ENCODE data around the gene CH25H. TPM values are rescaled to one million over a fixed set of nuclear protein-coding genes. Genes with fewer than 3 reads are reported as not detected.

CH25H gene
- total RNA-seq, 1 donor from 2014 or later = 10.0 TPM

DNA sequence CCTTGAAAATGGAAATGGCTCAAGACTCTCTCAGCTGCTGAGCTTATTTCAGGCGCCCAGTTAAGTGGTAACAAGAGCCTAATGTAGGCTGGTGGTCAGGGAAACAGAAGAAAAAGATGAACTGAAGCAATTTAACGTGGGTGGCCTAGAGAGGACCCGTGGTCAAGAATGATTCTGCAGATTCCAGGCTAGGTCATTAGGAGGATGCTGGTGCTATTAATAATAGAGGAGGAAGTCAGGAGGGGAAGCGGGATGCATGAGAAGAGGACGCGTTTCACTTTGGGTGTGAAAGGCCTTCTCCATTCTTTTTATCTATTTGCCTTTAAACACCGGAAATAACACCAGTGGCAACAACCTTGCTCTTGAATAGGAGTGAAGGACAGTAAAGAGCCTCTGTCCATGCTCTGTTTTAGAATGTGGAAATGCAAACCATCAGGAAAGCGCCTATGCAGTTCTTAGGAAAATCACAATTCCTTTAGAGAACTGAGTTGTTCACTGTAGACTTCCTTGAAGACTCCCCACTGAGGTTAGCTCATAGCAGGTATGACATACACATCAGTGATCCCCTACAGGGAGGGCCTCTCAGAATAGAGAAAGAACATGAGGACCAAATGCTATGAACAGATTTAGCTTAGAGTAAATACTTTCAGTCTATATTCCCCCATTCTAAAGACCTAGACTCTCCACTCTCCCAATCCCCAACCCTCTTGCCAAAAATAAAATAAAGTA, 35.9 kb upstream of the CH25H start:
- Mint-ChIP-seq H3K4me1 (ENCODE audit: unreplicated experiment) (peaks cover 30% of the 10 kb centered on the region), H3K4me3 (ENCODE audit: unreplicated experiment) (no peak overlapping the region), H3K9me3 (ENCODE audit: unreplicated experiment) (no peaks in the 10 kb centered on the region), H3K27ac (ENCODE audit: unreplicated experiment) (no peak overlapping the region), H3K36me3 (ENCODE audit: low read depth, unreplicated experiment) (peaks cover 4% of the 10 kb centered on the region), H3K27me3 (ENCODE audit: unreplicated experiment) (no peaks in the 10 kb centered on the region)
- TF ChIP-seq CTCF (IDR thresholded peaks at IDR 0.05; ENCODE audit: unreplicated experiment) = no peak
- no peak for DNase-seq (ENCODE audit: low spot score)

- Mint-ChIP-seq H3K9me3 (ENCODE audit: unreplicated experiment) (no peaks in the 10 kb centered on the region), H3K4me3 (ENCODE audit: unreplicated experiment) (no peak overlapping the region), H3K36me3 (ENCODE audit: low read depth, unreplicated experiment) (peaks cover 4% of the 10 kb centered on the region), H3K27ac (ENCODE audit: unreplicated experiment) (no peak overlapping the region), H3K27me3 (ENCODE audit: unreplicated experiment) (no peaks in the 10 kb centered on the region), H3K4me1 (ENCODE audit: unreplicated experiment) (peaks cover 33% of the 10 kb centered on the region)
- TF ChIP-seq CTCF (IDR thresholded peaks at IDR 0.05; ENCODE audit: unreplicated experiment) = no peak
- DNase-seq (ENCODE audit: low spot score) = no peak
Measured at GRCh38 chr10:89242345-89242684, 35.2 kb upstream of the CH25H start.

DNA sequence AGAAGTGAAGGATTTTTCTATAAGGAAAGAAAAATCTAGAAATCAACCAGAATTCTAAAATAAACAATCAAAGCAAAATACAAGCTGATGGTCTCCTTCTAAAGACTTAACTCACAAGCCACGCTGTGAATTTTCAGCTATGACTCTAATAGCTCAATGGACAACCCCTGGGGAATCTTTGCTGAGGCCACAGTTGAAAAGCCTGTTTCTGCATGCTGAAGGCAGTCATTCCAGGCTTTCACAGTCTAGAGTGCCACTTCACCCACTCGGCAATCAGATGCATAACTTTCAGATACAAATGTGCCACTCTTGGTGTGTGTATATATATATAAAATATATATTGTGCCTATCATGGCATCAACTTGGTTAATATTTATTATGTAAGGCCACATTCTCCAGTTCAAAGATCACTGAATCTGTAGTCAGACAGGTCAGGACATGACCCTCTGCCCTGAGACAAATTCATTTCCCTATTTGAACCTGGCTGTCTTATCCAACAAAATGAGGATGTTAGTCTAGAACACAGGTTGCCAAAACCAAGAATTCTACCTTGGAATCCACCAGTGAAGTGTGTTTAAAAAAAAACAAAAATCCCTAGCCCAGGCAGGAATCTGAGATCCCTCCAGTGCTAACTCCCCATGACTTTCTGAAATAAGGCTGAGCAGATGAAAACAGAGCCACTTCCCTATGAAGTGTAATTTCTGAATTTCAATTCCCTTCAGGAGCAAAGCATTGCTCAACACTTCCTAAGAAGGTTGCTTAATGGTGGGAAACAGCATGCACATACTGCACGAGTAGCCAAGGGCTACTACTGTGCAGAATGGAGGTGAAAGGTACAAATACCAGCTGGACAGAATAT, 34.6 kb upstream of the CH25H start:
- no peaks in the 10 kb centered on the region for H3K27me3 Mint-ChIP-seq (ENCODE audit: unreplicated experiment)
- no peak overlapping the region for H3K4me3 Mint-ChIP-seq (ENCODE audit: unreplicated experiment)
- TF ChIP-seq CTCF (IDR thresholded peaks at IDR 0.05; ENCODE audit: unreplicated experiment) = no peak
- H3K9me3 Mint-ChIP-seq (ENCODE audit: unreplicated experiment) = no peaks in the 10 kb centered on the region
- H3K36me3 Mint-ChIP-seq (ENCODE audit: low read depth, unreplicated experiment) = peaks cover 4% of the 10 kb centered on the region
- H3K4me1 Mint-ChIP-seq (ENCODE audit: unreplicated experiment) = peaks cover 33% of the 10 kb centered on the region
- no peak overlapping the region for H3K27ac Mint-ChIP-seq (ENCODE audit: unreplicated experiment)
- DNase-seq (ENCODE audit: low spot score) = no peak

DNA sequence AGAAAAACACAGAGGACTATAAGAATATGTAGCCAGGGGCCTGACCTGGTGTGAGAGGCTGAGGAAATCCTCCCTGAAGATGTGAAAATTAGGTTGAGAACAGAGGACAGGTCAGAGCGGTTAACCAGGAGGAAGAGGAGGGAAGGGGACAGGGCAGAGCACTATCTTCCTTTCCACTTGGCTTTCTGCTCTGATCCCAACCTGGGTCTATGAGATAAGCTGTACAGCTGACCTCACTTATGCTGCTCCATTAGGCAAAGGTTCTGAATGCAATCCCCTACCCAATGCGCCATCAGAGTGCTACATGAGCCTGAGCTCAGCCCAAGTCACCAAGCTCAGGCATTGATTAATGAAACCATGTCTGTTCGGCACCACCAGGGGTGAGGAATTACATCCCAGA, 33.9 kb upstream of the CH25H start:
- Mint-ChIP-seq H3K27ac (ENCODE audit: unreplicated experiment) (no peak overlapping the region), H3K9me3 (ENCODE audit: unreplicated experiment) (no peaks in the 10 kb centered on the region), H3K36me3 (ENCODE audit: low read depth, unreplicated experiment) (peaks cover 4% of the 10 kb centered on the region), H3K4me3 (ENCODE audit: unreplicated experiment) (no peak overlapping the region), H3K4me1 (ENCODE audit: unreplicated experiment) (peaks cover 33% of the 10 kb centered on the region), H3K27me3 (ENCODE audit: unreplicated experiment) (no peaks in the 10 kb centered on the region)
- no peak for DNase-seq (ENCODE audit: low spot score)
- no peak for TF ChIP-seq CTCF (IDR thresholded peaks at IDR 0.05; ENCODE audit: unreplicated experiment)

DNA sequence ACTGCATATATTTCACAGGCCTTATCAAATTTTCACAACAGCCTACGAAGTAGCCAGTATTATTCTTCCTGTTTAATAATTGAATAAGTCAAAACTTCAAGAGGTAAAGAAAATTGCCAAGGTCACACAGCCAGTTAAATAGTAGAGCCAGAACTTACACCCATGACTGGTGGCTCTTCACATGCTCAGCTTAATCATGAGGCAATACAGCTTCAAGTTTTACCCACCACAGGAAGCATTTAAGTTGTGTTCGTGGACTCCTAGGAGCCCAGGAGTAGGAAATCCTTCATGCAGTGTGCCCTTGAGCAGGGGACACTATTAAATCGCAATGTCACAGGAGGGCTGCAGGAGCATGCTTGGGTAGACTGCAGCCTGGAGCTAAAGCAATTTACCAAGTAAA, 33.4 kb upstream of the CH25H start:
- no peak for TF ChIP-seq CTCF (IDR thresholded peaks at IDR 0.05; ENCODE audit: unreplicated experiment)
- no peak overlapping the region for H3K27ac Mint-ChIP-seq (ENCODE audit: unreplicated experiment)
- H3K27me3 Mint-ChIP-seq (ENCODE audit: unreplicated experiment) = no peaks in the 10 kb centered on the region
- no peak overlapping the region for H3K4me3 Mint-ChIP-seq (ENCODE audit: unreplicated experiment)
- H3K36me3 Mint-ChIP-seq (ENCODE audit: low read depth, unreplicated experiment) = peaks cover 4% of the 10 kb centered on the region
- H3K4me1 Mint-ChIP-seq (ENCODE audit: unreplicated experiment) = peaks cover 33% of the 10 kb centered on the region
- H3K9me3 Mint-ChIP-seq (ENCODE audit: unreplicated experiment) = no peaks in the 10 kb centered on the region
- DNase-seq (ENCODE audit: low spot score) = no peak

Data from endothelial cell (in vitro differentiated cells).